UCSD-AML1 (cell line): Measurements from ENCODE around the gene ABCG8.

ENCODE experiments used
- DNase-seq: peaks from one replicate; lab custom pipeline; 2025; ENCODE audit not compliant: unreplicated experiment; lab: John Stamatoyannopoulos, UW

The ABCG8 gene

GRCh38 chr2:43825841-43826240 lies 12.9 kb upstream of the ABCG8 start:
- DNase-seq, result no peak

GRCh38 chr2:43826305-43827250 lies 12.2 kb upstream of the ABCG8 start:
- no peak for DNase-seq

GRCh38 chr2:43831543-43832294 lies 7.1 kb upstream of the ABCG8 start:
- DNase-seq, result no peak

- DNase-seq, result no peak
Measured at GRCh38 chr2:43832457-43832856, 6.3 kb upstream of the ABCG8 start.

GRCh38 chr2:43837033-43837432 lies 1.7 kb upstream of the ABCG8 start:
- DNase-seq, result no peak

GRCh38 chr2:43837831-43838559 lies 776 bp upstream of the ABCG8 start:
- DNase-seq, result no peak

GRCh38 chr2:43839776-43840564 lies 1.2 kb downstream of the ABCG8 start:
- no peak for DNase-seq

GRCh38 chr2:43840965-43841364 lies 2.2 kb downstream of the ABCG8 start:
- DNase-seq, result no peak

GRCh38 chr2:43841949-43842865 lies 3.4 kb downstream of the ABCG8 start:
- no peak for DNase-seq

- no peak for DNase-seq
Measured at GRCh38 chr2:43842866-43843226, 4.1 kb downstream of the ABCG8 start.

GRCh38 chr2:43845181-43845580 lies 6.4 kb downstream of the ABCG8 start:
- no peak for DNase-seq

- DNase-seq, result no peak
Measured at GRCh38 chr2:43846140-43846793, 7.5 kb downstream of the ABCG8 start.

- DNase-seq, result no peak
Measured at GRCh38 chr2:43848214-43848613, 9.4 kb downstream of the ABCG8 start.

- no peak for DNase-seq
Measured at GRCh38 chr2:43851011-43851980, 12.5 kb downstream of the ABCG8 start.

- DNase-seq, result no peak
Measured at GRCh38 chr2:43852196-43852730, 13.5 kb downstream of the ABCG8 start.

GRCh38 chr2:43853141-43854081 lies 14.6 kb downstream of the ABCG8 start:
- no peak for DNase-seq

- DNase-seq, result no peak
Measured at GRCh38 chr2:43854671-43855070, 15.9 kb downstream of the ABCG8 start.
